Skeletal muscle tissue (tissue), 4 donors: ENCODE results near the gene KRT4. TPM values are rescaled to one million over a fixed set of nuclear protein-coding genes. Genes with fewer than 3 reads are reported as not detected.
"Not testable (repeated sequence)": the region's sequence is repeated elsewhere in the genome, so short reads cannot be mapped to it uniquely, and the experiment has no call there.

Experiments used
- H3K27ac ChIP-seq: one replicate; pipeline ENCODE4 v1.7.0; 2013; ENCODE audit warnings: mild to moderate bottlenecking, low read depth, low read length, inconsistent platforms
- H3K27me3 ChIP-seq, 3 donors: one replicate each; pipeline ENCODE4 v1.7.0; 2013; ENCODE audit warnings: low read length in 3 of 3; ENCODE audit not compliant: control insufficient read depth in 3 of 3, insufficient read depth in 3 of 3
- H3K36me3 ChIP-seq, 3 donors: one replicate each; pipeline ENCODE4 v1.7.0; 2013; ENCODE audit warnings: low read length in 3 of 3; ENCODE audit not compliant: control insufficient read depth in 3 of 3, insufficient read depth in 3 of 3
- H3K4me1 ChIP-seq, 3 donors: one replicate each; pipeline ENCODE4 v1.7.0; 2013; ENCODE audit warnings: low read length in 3 of 3, mild to moderate bottlenecking in 3 of 3; ENCODE audit not compliant: control insufficient read depth in 3 of 3, insufficient read depth in 3 of 3
- H3K4me3 ChIP-seq, 3 donors: one replicate each; pipeline ENCODE4 v1.7.0; 2013; ENCODE audit warnings: low read length in 3 of 3
- H3K9ac ChIP-seq, 3 donors: one replicate each; pipeline ENCODE4 v1.7.0; 2013; ENCODE audit warnings: low read length in 3 of 3, mild to moderate bottlenecking in 3 of 3, moderate library complexity in 2 of 3, low read depth in 1 of 3
- H3K9me3 ChIP-seq, 3 donors: one replicate each; pipeline ENCODE4 v1.7.0; 2013; ENCODE audit warnings: low read length in 3 of 3; ENCODE audit not compliant: control insufficient read depth in 3 of 3
- total RNA-seq: library from RNA; depleted of rRNA; stranded (reverse); fragments of >200 nt; gene quantifications from one replicate; pipeline ENCODE4 v1.2.3, GENCODE V29; 2014
- donor health status: Osteomylitis.

KRT4 gene
- not detected for total RNA-seq

- no peaks in the 10 kb centered on the region for H3K36me3 ChIP-seq
- no peak within 1 kb of the TSS for H3K27ac ChIP-seq
- no peaks in the 10 kb centered on the region for H3K4me1 ChIP-seq
- H3K9ac ChIP-seq: no peak within 1 kb of the TSS
- no peak within 1 kb of the TSS for H3K4me3 ChIP-seq
- H3K27me3 ChIP-seq: peaks cover 15 to 21% (median 19%) of the 10 kb centered on the region in 3 donors
- H3K9me3 ChIP-seq: no peaks in the 10 kb centered on the region
Measured at GRCh38 chr12:52813885-52814709, at the start of gene KRT4. Gene KRT4 (minus strand): TSS chr12:52814116. CDS start chr12:52814058, 58 bp downstream.

GRCh38 chr12:52862023-52862422, 48.1 kb upstream of the KRT4 start:
- no peaks in the 10 kb centered on the region for H3K9me3 ChIP-seq
- H3K27me3 ChIP-seq: peaks cover 0 to 5% (median 0%) of the 10 kb centered on the region in 3 donors
- H3K4me1 ChIP-seq: peaks cover 0 to 5% (median 0%) of the 10 kb centered on the region in 3 donors
- no peak overlapping the region for H3K27ac ChIP-seq
- no peaks in the 10 kb centered on the region for H3K36me3 ChIP-seq
- no peak overlapping the region for H3K9ac ChIP-seq
- H3K4me3 ChIP-seq: no peak overlapping the region

- no peak overlapping the region for H3K27ac ChIP-seq
- no peaks in the 10 kb centered on the region for H3K9me3 ChIP-seq
- peaks cover 0 to 5% (median 0%) of the 10 kb centered on the region in 3 donors for H3K4me1 ChIP-seq
- no peak overlapping the region for H3K9ac ChIP-seq
- peaks cover 0 to 10% (median 0%) of the 10 kb centered on the region in 3 donors for H3K27me3 ChIP-seq
- H3K36me3 ChIP-seq: no peaks in the 10 kb centered on the region
- no peak overlapping the region for H3K4me3 ChIP-seq
Measured at GRCh38 chr12:52861511-52861910, 47.6 kb upstream of the KRT4 start.

- no peak overlapping the region for H3K27ac ChIP-seq
- no peak overlapping the region for H3K4me3 ChIP-seq
- H3K9me3 ChIP-seq: no peaks in the 10 kb centered on the region
- peaks cover 0 to 10% (median 0%) of the 10 kb centered on the region in 3 donors for H3K27me3 ChIP-seq
- no peak overlapping the region for H3K9ac ChIP-seq
- H3K4me1 ChIP-seq: peaks cover 0 to 5% (median 0%) of the 10 kb centered on the region in 3 donors
- no peaks in the 10 kb centered on the region for H3K36me3 ChIP-seq
Measured at GRCh38 chr12:52860102-52860823, 46.3 kb upstream of the KRT4 start.

- Histone ChIP-seq H3K9me3 (no peaks in the 10 kb centered on the region), H3K27me3 (peaks cover 0 to 13% (median 0%) of the 10 kb centered on the region in 3 donors), H3K4me3 (no peak overlapping the region), H3K27ac (no peak overlapping the region), H3K4me1 (peaks cover 0 to 5% (median 0%) of the 10 kb centered on the region in 3 donors), H3K36me3 (no peaks in the 10 kb centered on the region), H3K9ac (no peak overlapping the region)
Measured at GRCh38 chr12:52857500-52857899, 43.6 kb upstream of the KRT4 start.

- H3K27ac ChIP-seq: no peak overlapping the region
- no peaks in the 10 kb centered on the region for H3K36me3 ChIP-seq
- H3K9ac ChIP-seq: no peak overlapping the region
- peaks cover 0 to 13% (median 0%) of the 10 kb centered on the region in 3 donors for H3K27me3 ChIP-seq
- no peak overlapping the region for H3K4me3 ChIP-seq
- no peaks in the 10 kb centered on the region for H3K9me3 ChIP-seq
- peaks cover 0 to 5% (median 0%) of the 10 kb centered on the region in 3 donors for H3K4me1 ChIP-seq
Measured at GRCh38 chr12:52856787-52857186, 42.9 kb upstream of the KRT4 start.

- not testable (repeated sequence) for H3K27ac ChIP-seq, H3K4me3 ChIP-seq, H3K9me3 ChIP-seq, H3K4me1 ChIP-seq, H3K36me3 ChIP-seq, H3K9ac ChIP-seq
- H3K27me3 ChIP-seq: peaks cover 0 to 13% (median 2%) of the 10 kb centered on the region in 3 donors
Measured at GRCh38 chr12:52856077-52856476, 42.2 kb upstream of the KRT4 start.

GRCh38 chr12:52851787-52852186, 37.9 kb upstream of the KRT4 start:
- Histone ChIP-seq H3K27ac (no peak overlapping the region), H3K27me3 (peaks cover 0 to 26% (median 11%) of the 10 kb centered on the region in 3 donors), H3K4me3 (no peak overlapping the region), H3K9ac (no peak overlapping the region), H3K4me1 (no peaks in the 10 kb centered on the region), H3K9me3 (no peaks in the 10 kb centered on the region), H3K36me3 (no peaks in the 10 kb centered on the region)

- H3K9ac ChIP-seq: no peak overlapping the region
- no peaks in the 10 kb centered on the region for H3K4me1 ChIP-seq
- H3K36me3 ChIP-seq: no peaks in the 10 kb centered on the region
- H3K27me3 ChIP-seq: peaks cover 0 to 27% (median 17%) of the 10 kb centered on the region in 3 donors
- H3K27ac ChIP-seq: no peak overlapping the region
- no peak overlapping the region for H3K4me3 ChIP-seq
- no peaks in the 10 kb centered on the region for H3K9me3 ChIP-seq
Measured at GRCh38 chr12:52850681-52851080, 36.8 kb upstream of the KRT4 start.

GRCh38 chr12:52849511-52849910, 35.6 kb upstream of the KRT4 start:
- Histone ChIP-seq H3K9me3 (no peaks in the 10 kb centered on the region), H3K27me3 (peaks cover 0 to 27% (median 17%) of the 10 kb centered on the region in 3 donors), H3K36me3 (no peaks in the 10 kb centered on the region), H3K9ac (no peak overlapping the region), H3K27ac (no peak overlapping the region), H3K4me1 (no peaks in the 10 kb centered on the region), H3K4me3 (no peak overlapping the region)
